K562 (cell line): ENCODE measurements around the gene KSR2. TPM values are rescaled to one million over a fixed set of nuclear protein-coding genes. Genes with fewer than 3 reads are reported as not detected.

Experiments
- ATAC-seq: fragments of 200-7000 bp; cut with Tn5 transposase; 3 replicates; pipeline ENCODE4 v1.9.1; 2020; ENCODE audit warnings: moderate library complexity
- BruUV-seq: library from RNA; stranded (reverse); fragments of 400-500 nt; replicated peaks from 2 replicates; lab custom pipeline; 2021; lab: Mats Ljungman, UMichigan
- CTCF ChIA-PET: fragments of 300-600 bp; formaldehyde crosslinking; extraction: SDS; loops from one replicate; lab custom pipeline; 2021; ENCODE audit warnings: low intra/inter-chr PET ratio; lab: Yijun Ruan, JAX
- POLR2A ChIA-PET: fragments of 300-600, 350-650 bp; sonication (Branson Sonifier 250); formaldehyde crosslinking; extraction: SDS; loops from one replicate; lab custom pipeline; 2021; ENCODE audit warnings: antibody characterized with exemption, inconsistent platforms; lab: Yijun Ruan, JAX
- DNase-seq, 4 experiments: peaks; one replicate each; pipeline versions ENCODE4 v3.0.0 to v3.0.0-alpha.2; 2011 to 2018; ENCODE audit warnings: low spot score in 3 of 4, mixed read lengths in 3 of 4; ENCODE audit errors: extremely low read depth in 1 of 4
- FAIRE-seq: peaks from 2 replicates; lab custom pipeline; 2011; peaks lifted over from hg19 to GRCh38; lab: Jason Lieb, UNC
- H2AFZ ChIP-seq: 2 replicates; pipeline ENCODE4 v1.6.0; 2011; ENCODE audit warnings: low read depth, low read length, control low read depth, inconsistent platforms
- H3K27ac ChIP-seq: fragments of 200-600 bp; 3 replicates; pipeline ENCODE4 v1.8.0; 2011; ENCODE audit warnings: low read depth, mild to moderate bottlenecking, control low read depth, inconsistent platforms, low read length, moderate library complexity, mixed read lengths; ENCODE audit errors: extremely low read depth
- H3K27me3 ChIP-seq, 2 experiments: fragments of 300-600 bp in 1 of 2; 2 replicates in 1 of 2; 3 replicates in 1 of 2; pipeline versions ENCODE4 v1.6.0 to v1.8.0; 2011; ENCODE audit warnings: inconsistent platforms in 2 of 2, low read length in 2 of 2, mild to moderate bottlenecking in 1 of 2, mixed read lengths in 1 of 2, moderate library complexity in 1 of 2; ENCODE audit not compliant: control insufficient read depth in 2 of 2, insufficient read depth in 2 of 2
- H3K36me3 ChIP-seq: fragments of 300-600 bp; 3 replicates; pipeline ENCODE4 v1.8.0; 2011; ENCODE audit warnings: mild to moderate bottlenecking, low read length, inconsistent platforms; ENCODE audit not compliant: control insufficient read depth, insufficient read depth
- H3K4me1 ChIP-seq, 2 experiments: fragments of 200-600 bp in 1 of 2; replicated peaks in 1 of 2; 2 replicates in 1 of 2; 3 replicates in 1 of 2; pipeline versions ENCODE4 v1.5.1 to v1.8.0; 2011; ENCODE audit warnings: inconsistent platforms in 2 of 2, low read length in 2 of 2, mild to moderate bottlenecking in 1 of 2, mixed read lengths in 1 of 2, moderate library complexity in 1 of 2; ENCODE audit not compliant: control insufficient read depth in 2 of 2, insufficient read depth in 2 of 2
- H3K4me2 ChIP-seq: 2 replicates; pipeline ENCODE4 v1.6.1; 2011; ENCODE audit warnings: low read length, control low read depth, inconsistent platforms, mixed read lengths; ENCODE audit not compliant: insufficient read depth
- H3K4me3 ChIP-seq: fragments of 200-600 bp; sonication (generic), shearing (Covaris generic); 2 replicates; pipeline ENCODE4 v1.5.1; 2016; ENCODE audit warnings: control low read depth, inconsistent platforms
- H3K79me2 ChIP-seq: fragments of 200-600 bp; 3 replicates; pipeline ENCODE4 v1.8.0; 2011; ENCODE audit warnings: low read length, inconsistent platforms; ENCODE audit not compliant: control insufficient read depth, insufficient read depth
- H3K9ac ChIP-seq, 2 experiments: 2 replicates each; pipeline versions ENCODE4 v1.6.0 to v1.6.1; 2011; ENCODE audit warnings: low read depth in 2 of 2, low read length in 2 of 2, control low read depth in 1 of 2, inconsistent platforms in 1 of 2, mild to moderate bottlenecking in 1 of 2, mixed read lengths in 1 of 2; ENCODE audit not compliant: insufficient read depth in 1 of 2
- H3K9me1 ChIP-seq: one replicate; pipeline ENCODE4 v1.6.0; 2011; ENCODE audit warnings: inconsistent platforms, mild to moderate bottlenecking, low read length, moderate library complexity; ENCODE audit not compliant: control insufficient read depth, insufficient read depth
- H3K9me3 ChIP-seq: replicated peaks from 2 replicates; pipeline ENCODE4 v1.5.1; 2011; ENCODE audit warnings: low read depth, low read length, inconsistent platforms; ENCODE audit not compliant: control insufficient read depth, insufficient read depth
- H4K20me1 ChIP-seq: replicated peaks from 2 replicates; pipeline ENCODE4 v1.6.1; 2011; ENCODE audit warnings: low read length, inconsistent platforms, mixed read lengths; ENCODE audit not compliant: control insufficient read depth, insufficient read depth
- CHCHD3 ChIP-seq: fragments of 250-450 bp; sonication (Bioruptor Pico); IDR thresholded peaks from 2 replicates; pipeline ENCODE4 v2.1.2; 2022; ENCODE audit warnings: mild to moderate bottlenecking
- DNMT1 ChIP-seq: fragments of 450-650 bp; IDR thresholded peaks from 2 replicates; pipeline ENCODE4 v1.6.1; 2016; ENCODE audit warnings: antibody characterized with exemption, mild to moderate bottlenecking
- HNRNPUL1 ChIP-seq: fragments of 200-400 bp; formaldehyde crosslinking; IDR thresholded peaks from 2 replicates; pipeline ENCODE4 v1.6.1; 2017; ENCODE audit warnings: low read length
- KLF10 ChIP-seq: fragments of 250-450 bp; sonication (Bioruptor Pico); IDR thresholded peaks from 2 replicates; pipeline ENCODE4 v1.6.1; 2021; ENCODE audit warnings: matching md5 sums
- NCOA1 ChIP-seq: fragments of 450-650 bp; IDR thresholded peaks from 2 replicates; pipeline ENCODE4 v1.6.1; 2016; ENCODE audit warnings: low read depth
- NFXL1 ChIP-seq: fragments of 450-650 bp; formaldehyde crosslinking; IDR thresholded peaks from 2 replicates; pipeline ENCODE4 v1.4.0; 2021; ENCODE audit warnings: mild to moderate bottlenecking
- POLR2G ChIP-seq: fragments of 200-400 bp; formaldehyde crosslinking; IDR thresholded peaks from 2 replicates; pipeline ENCODE4 v1.6.1; 2017; ENCODE audit warnings: low read depth, mild to moderate bottlenecking, antibody characterized with exemption, low read length, moderate library complexity
- POU5F1 ChIP-seq: fragments of 150-350 bp; IDR thresholded peaks from 2 replicates; pipeline ENCODE4 v1.6.1; 2014; ENCODE audit warnings: borderline replicate concordance, low read length, low read depth, mild to moderate bottlenecking; ENCODE audit not compliant: partially characterized antibody
- SRSF3 ChIP-seq: fragments of 200-400 bp; formaldehyde crosslinking; IDR thresholded peaks from 2 replicates; pipeline ENCODE4 v1.6.1; 2016; ENCODE audit warnings: mild to moderate bottlenecking, low read length, moderate library complexity; ENCODE audit not compliant: insufficient read depth
- ZNF347 ChIP-seq: fragments of 450-650 bp; formaldehyde crosslinking; IDR thresholded peaks from 2 replicates; pipeline ENCODE4 v1.4.0; 2020; ENCODE audit warnings: low read depth, mild to moderate bottlenecking, moderate library complexity
- ZNF830 ChIP-seq: fragments of 250-450 bp; sonication (Bioruptor Pico); IDR thresholded peaks from 2 replicates; pipeline ENCODE4 v1.5.0; 2021; ENCODE audit warnings: mild to moderate bottlenecking
- in situ Hi-C: fragments of 300-500 bp; cut with MboI; formaldehyde crosslinking; loops from 4 replicates; pipeline ENCODE4 v1.15.0; 2018; ENCODE audit warnings: inconsistent platforms, mixed read lengths
- intact Hi-C: fragments of 100-400 bp; cut with micrococcal nuclease; formaldehyde crosslinking; loops from 2 replicates; pipeline ENCODE4 v1.14.2; 2022
- polyA plus RNA-seq, 8 experiments: library from polyadenylated mRNA; depleted of rRNA in 4 of 8; stranded (reverse) in 5 of 8; unstranded in 3 of 8; fragments of >200 nt; fragmentation: Nextera tagmentation in 2 of 8; fragmentation: Illumina TruSeq in 1 of 8; extraction: Ambion mirVana in 2 of 8; extraction: Trizol in 1 of 8; gene quantifications; 2 replicates each; pipeline versions ENCODE4 v1.2.1 to v1.2.3, GENCODE V29; 2011 to 2014; ENCODE audit warnings: inconsistent platforms in 1 of 8, missing spikeins in 1 of 8
- total RNA-seq, 7 experiments: library from RNA; depleted of rRNA in 6 of 7; stranded (reverse); fragments of >200 nt in 6 of 7; fragmentation: Illumina TruSeq in 2 of 7; extraction: Trizol in 2 of 7; gene quantifications; 2 replicates each; pipeline versions ENCODE4 v1.2.1 to v1.2.3, GENCODE V29; 2011 to 2021; ENCODE audit warnings: low replicate concordance in 1 of 7
- TF ChIP-seq, protein P1 (sequence below), 2 experiments: fragments of 450-650 bp in 1 of 2; sonication (generic) in 1 of 2; formaldehyde crosslinking; conservative IDR thresholded peaks; 2 replicates each; pipeline versions ENCODE4 v1.4.0 to v1.8.1; 2020 to 2022; ENCODE audit warnings: mild to moderate bottlenecking in 1 of 2, missing genetic modification reagents in 1 of 2
- TF ChIP-seq, protein P2 (sequence below): fragments of 250-450 bp; sonication (Bioruptor Pico); IDR thresholded peaks from 2 replicates; pipeline ENCODE4 v1.5.0; 2021
- TF ChIP-seq, protein P3 (sequence below): fragments of 450-650 bp; formaldehyde crosslinking; IDR thresholded peaks from 2 replicates; pipeline ENCODE4 v1.4.0; 2022; ENCODE audit warnings: mild to moderate bottlenecking, moderate library complexity

Gene KSR2
- total and polyA plus RNA-seq, 9 of the 15 experiments (the other 6 are each of a cell fraction or from before 2014, with no cell fraction given), result not detected

DNA sequence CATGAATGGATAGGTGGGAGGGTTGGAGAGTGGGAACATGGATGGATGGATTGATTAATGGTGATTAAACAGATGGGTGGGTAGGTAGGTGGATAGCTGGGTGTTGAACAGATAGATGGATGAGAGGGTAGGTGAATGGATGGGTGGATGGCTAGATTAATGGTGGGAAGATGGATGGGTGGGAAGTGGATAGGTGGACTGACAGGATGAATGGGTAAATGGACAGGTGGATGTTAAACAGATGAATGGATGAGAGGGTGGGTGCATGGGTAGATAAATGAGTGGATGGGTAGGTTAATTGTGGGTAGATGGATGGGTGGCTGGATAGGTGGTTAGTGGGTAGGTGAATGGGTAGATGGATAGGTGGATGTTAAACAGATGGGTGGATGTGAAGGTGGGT lies 460.3 kb downstream of the KSR2 start:
- Histone ChIP-seq H3K4me2 (no peak overlapping the region), H3K27ac (no peak overlapping the region), H3K9me3 (no peaks in the 10 kb centered on the region), H3K4me3 (no peak overlapping the region), H3K27me3 (no peaks in the 10 kb centered on the region; a peak in 1 of 5 replicates), H3K36me3 (no peaks in the 10 kb centered on the region), H2AFZ (no peak overlapping the region), H4K20me1 (no peaks in the 10 kb centered on the region), H3K9me1 (no peaks in the 10 kb centered on the region), H3K4me1 (no peaks in the 10 kb centered on the region), H3K79me2 (no peaks in the 10 kb centered on the region), H3K9ac (no peak overlapping the region)
- TF ChIP-seq NCOA1 (no peak), ZNF347 (CRISPR knock-in tag) (no peak), CHCHD3 (CRISPR knock-in tag) (no peak), SRSF3 (no peak), POU5F1 (no peak), POLR2G (no peak), DNMT1 (no peak), NFXL1 (CRISPR knock-in tag) (no peak), ZNF830 (CRISPR knock-in tag) (no peak), KLF10 (CRISPR knock-in tag) (no peak), HNRNPUL1 (no peak)
- TF ChIP-seq, protein P1, sequence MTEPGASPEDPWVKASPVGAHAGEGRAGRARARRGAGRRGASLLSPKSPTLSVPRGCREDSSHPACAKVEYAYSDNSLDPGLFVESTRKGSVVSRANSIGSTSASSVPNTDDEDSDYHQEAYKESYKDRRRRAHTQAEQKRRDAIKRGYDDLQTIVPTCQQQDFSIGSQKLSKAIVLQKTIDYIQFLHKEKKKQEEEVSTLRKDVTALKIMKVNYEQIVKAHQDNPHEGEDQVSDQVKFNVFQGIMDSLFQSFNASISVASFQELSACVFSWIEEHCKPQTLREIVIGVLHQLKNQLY (CRISPR knock-in tag; conservative IDR thresholded peaks at IDR 0.05), result no peak
- TF ChIP-seq, protein P2, sequence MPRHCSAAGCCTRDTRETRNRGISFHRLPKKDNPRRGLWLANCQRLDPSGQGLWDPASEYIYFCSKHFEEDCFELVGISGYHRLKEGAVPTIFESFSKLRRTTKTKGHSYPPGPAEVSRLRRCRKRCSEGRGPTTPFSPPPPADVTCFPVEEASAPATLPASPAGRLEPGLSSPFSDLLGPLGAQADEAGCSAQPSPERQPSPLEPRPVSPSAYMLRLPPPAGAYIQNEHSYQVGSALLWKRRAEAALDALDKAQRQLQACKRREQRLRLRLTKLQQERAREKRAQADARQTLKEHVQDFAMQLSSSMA (CRISPR knock-in tag), result no peak
- TF ChIP-seq, protein P3, sequence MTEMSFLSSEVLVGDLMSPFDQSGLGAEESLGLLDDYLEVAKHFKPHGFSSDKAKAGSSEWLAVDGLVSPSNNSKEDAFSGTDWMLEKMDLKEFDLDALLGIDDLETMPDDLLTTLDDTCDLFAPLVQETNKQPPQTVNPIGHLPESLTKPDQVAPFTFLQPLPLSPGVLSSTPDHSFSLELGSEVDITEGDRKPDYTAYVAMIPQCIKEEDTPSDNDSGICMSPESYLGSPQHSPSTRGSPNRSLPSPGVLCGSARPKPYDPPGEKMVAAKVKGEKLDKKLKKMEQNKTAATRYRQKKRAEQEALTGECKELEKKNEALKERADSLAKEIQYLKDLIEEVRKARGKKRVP, result no peak
- ChIA-PET CTCF (no interaction called here), POLR2A (no interaction called here)
- in situ Hi-C loops (no loop called here), intact Hi-C loops (no loop called here)
- ATAC-seq, result no peak
- no peak for DNase-seq
- no peak for FAIRE-seq
- no TSS peak for BruUV-seq
